OCI-LY7 (cell line): Measurements from ENCODE around the gene RALBP1.

Experiments
- CTCF ChIP-seq: fragments of 200-600 bp; sonication (generic); conservative IDR thresholded peaks from 2 replicates; pipeline ENCODE4 v1.5.1; 2014; ENCODE audit warnings: mild to moderate bottlenecking, antibody characterized with exemption, low read length, moderate library complexity, mixed read lengths
- EZH2phosphoT487 ChIP-seq: fragments of 200-600 bp; sonication (generic); IDR thresholded peaks from 2 replicates; pipeline ENCODE4 v1.6.1; 2018; ENCODE audit warnings: low read depth, borderline replicate concordance, mild to moderate bottlenecking, mixed run types, antibody characterized with exemption, low read length, moderate library complexity, mixed read lengths

GRCh38 chr18:9547782-9548181 is 72.5 kb downstream of the RALBP1 start:
- no peak for TF ChIP-seq CTCF
- no peak for TF ChIP-seq EZH2phosphoT487
